Measurements from ENCODE around the gene ARPC4. TPM values are rescaled to one million over a fixed set of nuclear protein-coding genes. Genes with fewer than 3 reads are reported as not detected.

ARPC4 gene
- total and polyA plus RNA-seq, 10 of the 15 experiments (the other 5 are each of a cell fraction or from before 2014, with no cell fraction given), result 42.0 to 354 (median 268) TPM

DNA sequence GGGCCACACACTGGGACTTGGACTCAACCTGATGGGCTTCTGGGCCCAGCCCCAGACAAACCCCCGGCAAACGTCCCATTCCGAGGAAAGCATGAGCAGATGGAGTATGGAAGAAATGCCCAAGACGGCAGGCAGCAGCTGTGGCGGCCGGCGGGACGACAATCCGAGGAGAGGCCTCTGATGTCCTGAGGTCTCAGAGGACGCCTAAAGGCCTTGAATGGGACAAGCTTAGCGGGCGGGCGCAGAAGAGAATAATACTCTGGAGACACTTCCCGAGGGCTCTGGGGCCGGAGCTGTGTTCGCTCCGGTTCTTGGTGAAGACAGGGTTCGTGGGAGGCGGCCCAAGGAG is 43.6 kb upstream of the ARPC4 start:
- Histone ChIP-seq H3K79me2 (ENCODE audit: control insufficient read depth, insufficient read depth, low read length) (peaks cover 15% of the 10 kb centered on the region), H4K20me1 (ENCODE audit: control insufficient read depth, insufficient read depth) (no peaks in the 10 kb centered on the region), H3K9me3 (replicated peaks; ENCODE audit: control insufficient read depth, insufficient read depth, low read length) (no peaks in the 10 kb centered on the region), H3K27ac (ENCODE audit: control insufficient read depth, insufficient read depth) (peak overlapping the region; percentile 82), H3K9ac (ENCODE audit: control insufficient read depth, insufficient read depth, low read length) (peak overlapping the region; percentile 61), H3K36me3 (ENCODE audit: control insufficient read depth in 2 of 2, insufficient read depth in 2 of 2, low read length in 1 of 2) (peaks cover 16 to 17% of the 10 kb centered on the region in 2 experiments), H3K4me2 (ENCODE audit: control insufficient read depth, insufficient read depth) (peak overlapping the region; percentile 70), H3K27me3 (replicated peaks in 1 of 2; ENCODE audit: control insufficient read depth in 2 of 2, insufficient read depth in 2 of 2, low read length in 1 of 2) (no peaks in the 10 kb centered on the region), H3K4me3 (peak overlapping the region; percentile 77), H2AFZ (ENCODE audit: control insufficient read depth, low read depth, low read length) (peak overlapping the region; percentile 99), H3K4me1 (ENCODE audit: control insufficient read depth, insufficient read depth, low read length) (peaks cover 21% of the 10 kb centered on the region)
- FAIRE-seq (no peak), ATAC-seq (no peak), DNase-seq (ENCODE audit: low read depth, low spot score) (no peak)
- CTCF ChIA-PET, result interaction anchor here (0.8 to 3.2 kb wide), 6 partner anchors 10 to 61 kb away, joined by 3 to 24 read pairs (median 3); partner anchors contain the start of genes ARPC4, BRPF1 and TADA3
- SMC1A ChIA-PET (ENCODE audit: uncharacterized antibody, unreplicated experiment), result interaction anchor here (0.8 to 2.6 kb wide), 8 partner anchors 10 to 99 kb away, joined by 3 to 16 read pairs (median 4); partner anchors contain the start of genes ARPC4, BRPF1 and TADA3
- RAD21 ChIA-PET (ENCODE audit: unreplicated experiment), result interaction anchor here (0.7 to 3.1 kb wide), 6 partner anchors 18 to 245 kb away, joined by 3 to 11 read pairs (median 6); partner anchors contain the start of genes ARPC4, BRPF1, MTMR14 and TADA3
- in situ Hi-C loops (cut with MboI), result no loop called here
- 34% methylated on average over 19 of the region's 19 CpGs for WGBS (ENCODE audit: insufficient coverage, insufficient replicate concordance, low lambda C conversion rate, missing lambda C conversion rate)
- POLR2A ChIA-PET, result interaction anchor here (0.6 to 2.9 kb wide), 7 partner anchors 15 to 355 kb away, joined by 3 to 20 read pairs (median 4); partner anchors contain the start of genes ARPC4, RPUSD3 and TADA3
- intact Hi-C loops (cut with micrococcal nuclease; ENCODE audit: unreplicated experiment), result loop anchor here (1.0 kb wide), 1 partner anchor 18 kb away; the partner anchor contains the start of gene BRPF1
- no TSS peak for BruUV-seq (replicated peaks)
- TF ChIP-seq LARP7 (IDR thresholded peaks at IDR 0.05) (peak; percentile 47; the same call in 1 of the 2 replicates), BRCA1 (IDR thresholded peaks at IDR 0.05; ENCODE audit: low read depth, low read length) (0 out of 2 replicates have a peak, but pooled peaks have one; percentile 11), ZNF274 (IDR thresholded peaks at IDR 0.05; ENCODE audit: insufficient read depth, insufficient read length) (no peak), MTA3 (IDR thresholded peaks at IDR 0.05; ENCODE audit: borderline replicate concordance, low read length) (no peak)
